ENCODE measurements around the gene F7. TPM values are rescaled to one million over a fixed set of nuclear protein-coding genes. Genes with fewer than 3 reads are reported as not detected.

The F7 gene
- total and polyA plus RNA-seq, 9 of the 15 experiments (the other 6 are each of a cell fraction or from before 2014, with no cell fraction given), result not detected

GRCh38 chr13:113153810-113154748 lies 48.5 kb downstream of the F7 start (continued):
- no peak for TF ChIP-seq ZMIZ1 (IDR thresholded peaks at IDR 0.05; ENCODE audit: low read depth in 2 of 2, low read length in 2 of 2)
- no peak for TF ChIP-seq ZFPM2 (CRISPR knock-in tag; IDR thresholded peaks at IDR 0.05)
- no peak; the same call in 1 of the 2 replicates for TF ChIP-seq GABPA (tag; conservative IDR thresholded peaks at IDR 0.05; ENCODE audit: low read depth)
- TF ChIP-seq MCM5 (IDR thresholded peaks at IDR 0.05; ENCODE audit: low read depth), result no peak
- no peak for TF ChIP-seq PATZ1 (CRISPR knock-in tag; IDR thresholded peaks at IDR 0.05; ENCODE audit: borderline replicate concordance)
- TF ChIP-seq ZNF507 (tag; conservative IDR thresholded peaks at IDR 0.05), result no peak
- no peak for TF ChIP-seq HMG20B (CRISPR knock-in tag; IDR thresholded peaks at IDR 0.05)
- TF ChIP-seq FOXK1 (CRISPR knock-in tag; IDR thresholded peaks at IDR 0.05; ENCODE audit: borderline replicate concordance), result no peak
- TF ChIP-seq ZNF655 (CRISPR knock-in tag; IDR thresholded peaks at IDR 0.05), result no peak
- no peak for TF ChIP-seq TRIM24 (IDR thresholded peaks at IDR 0.05)
- TF ChIP-seq NRF1 (conservative IDR thresholded peaks at IDR 0.05 in 1 of 2, IDR thresholded peaks at IDR 0.05 in 1 of 2), result 0 out of 4 replicates have a peak, but pooled peaks of 1 of the 2 experiments have one; percentile 11
